OCI-LY1 (cell line): ENCODE results near the gene WWC2.

ENCODE experiments used
- EZH2 ChIP-seq: fragments of 200-600 bp; sonication (generic), shearing (Covaris generic); IDR thresholded peaks from 2 replicates; pipeline ENCODE4 v1.8.0; 2017; ENCODE audit warnings: borderline replicate concordance, mixed run types, mild to moderate bottlenecking, antibody characterized with exemption, low read length, moderate library complexity, mixed read lengths
- TF ChIP-seq, protein P1 (sequence below): fragments of 200-600 bp; sonication (generic), shearing (Covaris generic); IDR thresholded peaks from 2 replicates; pipeline ENCODE4 v1.5.1; 2017; ENCODE audit warnings: mild to moderate bottlenecking, antibody characterized with exemption, low read length, moderate library complexity, mixed read lengths

DNA sequence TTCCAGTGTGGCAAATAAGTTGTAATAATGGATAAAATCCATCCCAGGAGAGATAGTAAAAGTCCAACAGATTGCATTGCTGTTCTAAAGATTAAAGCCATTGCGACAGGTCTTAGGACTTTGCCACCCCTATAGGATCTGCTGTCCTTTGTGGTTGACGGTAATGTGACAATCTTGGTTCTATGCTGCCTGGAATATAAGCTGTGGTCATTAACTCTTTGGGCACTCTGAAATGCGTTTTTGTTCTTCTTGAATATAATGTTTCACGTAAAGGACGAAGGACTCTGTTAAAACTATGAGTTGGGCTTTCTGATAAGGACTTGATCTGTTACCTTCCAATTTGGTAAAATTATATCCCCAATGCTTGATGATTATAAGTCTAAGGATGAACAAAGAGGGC, 223.3 kb downstream of the WWC2 start, which contains the start of gene CLDN24:
- TF ChIP-seq, protein P1, sequence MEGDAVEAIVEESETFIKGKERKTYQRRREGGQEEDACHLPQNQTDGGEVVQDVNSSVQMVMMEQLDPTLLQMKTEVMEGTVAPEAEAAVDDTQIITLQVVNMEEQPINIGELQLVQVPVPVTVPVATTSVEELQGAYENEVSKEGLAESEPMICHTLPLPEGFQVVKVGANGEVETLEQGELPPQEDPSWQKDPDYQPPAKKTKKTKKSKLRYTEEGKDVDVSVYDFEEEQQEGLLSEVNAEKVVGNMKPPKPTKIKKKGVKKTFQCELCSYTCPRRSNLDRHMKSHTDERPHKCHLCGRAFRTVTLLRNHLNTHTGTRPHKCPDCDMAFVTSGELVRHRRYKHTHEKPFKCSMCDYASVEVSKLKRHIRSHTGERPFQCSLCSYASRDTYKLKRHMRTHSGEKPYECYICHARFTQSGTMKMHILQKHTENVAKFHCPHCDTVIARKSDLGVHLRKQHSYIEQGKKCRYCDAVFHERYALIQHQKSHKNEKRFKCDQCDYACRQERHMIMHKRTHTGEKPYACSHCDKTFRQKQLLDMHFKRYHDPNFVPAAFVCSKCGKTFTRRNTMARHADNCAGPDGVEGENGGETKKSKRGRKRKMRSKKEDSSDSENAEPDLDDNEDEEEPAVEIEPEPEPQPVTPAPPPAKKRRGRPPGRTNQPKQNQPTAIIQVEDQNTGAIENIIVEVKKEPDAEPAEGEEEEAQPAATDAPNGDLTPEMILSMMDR = no peak
- TF ChIP-seq EZH2 = no peak
